Activated CD8-positive, alpha-beta memory T cell treated with anti-CD3 and anti-CD28 coated beads, Interleukin-2, amount 50 U/mL, for 48 hours (primary cell): ENCODE data around the gene GSTA1.
"Not testable (repeated sequence)": the region's sequence is repeated elsewhere in the genome, so short reads cannot be mapped to it uniquely, and the experiment has no call there.

ENCODE experiments used
- DNase-seq: peaks from one replicate; pipeline ENCODE4 v3.0.0-alpha.2; 2020

GSTA1 gene

DNA sequence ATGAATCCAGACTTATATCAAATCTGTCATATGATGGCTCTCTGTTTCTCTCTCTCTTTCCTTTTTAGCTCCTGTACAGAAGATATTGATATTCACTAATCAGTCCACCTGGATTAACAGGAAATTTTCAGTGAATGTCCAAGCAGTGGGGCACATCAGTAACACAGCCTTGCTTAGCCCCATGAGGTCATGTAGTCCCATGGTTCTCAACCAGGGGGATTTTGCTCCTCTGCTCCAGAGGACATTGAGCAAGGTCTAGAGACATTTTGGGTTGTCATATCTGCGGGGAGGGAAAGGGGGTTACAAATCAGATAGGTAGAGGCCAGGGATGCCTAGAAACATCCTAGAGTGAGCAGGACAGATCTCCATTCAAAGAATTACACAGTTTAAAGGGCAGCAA lies 810 bp downstream of the GSTA1 start:
- DNase-seq: no peak

DNA sequence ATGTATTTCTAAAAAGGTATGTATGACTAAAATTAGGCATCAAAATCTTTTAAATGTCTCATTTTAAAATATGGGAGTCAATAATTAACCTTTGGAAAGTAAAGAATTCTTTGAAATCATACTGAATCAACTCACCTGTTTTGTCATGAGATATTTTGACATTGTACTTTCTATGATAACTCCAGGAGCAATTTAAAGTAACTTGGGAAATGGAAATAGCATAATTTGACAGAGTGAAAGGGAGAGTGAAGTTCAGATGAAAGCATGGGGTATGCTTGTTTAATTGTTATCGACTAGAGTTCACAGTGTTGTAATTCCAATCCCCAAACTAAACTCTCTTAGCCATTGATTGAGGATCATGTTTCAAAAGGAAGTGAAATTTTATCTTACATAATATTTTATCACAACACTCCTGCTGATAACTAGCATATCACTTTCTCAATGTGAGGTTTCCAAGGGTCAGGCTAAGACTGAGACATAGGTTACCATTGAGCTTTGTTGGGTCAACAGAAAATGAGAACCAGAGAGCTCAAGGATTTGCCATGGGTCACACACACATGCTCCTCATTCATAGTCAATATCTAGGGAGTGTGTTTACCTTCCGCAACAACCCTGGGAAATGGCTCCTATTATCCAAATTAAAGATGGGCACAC lies 2.3 kb downstream of the GSTA1 start:
- no peak for DNase-seq

DNA sequence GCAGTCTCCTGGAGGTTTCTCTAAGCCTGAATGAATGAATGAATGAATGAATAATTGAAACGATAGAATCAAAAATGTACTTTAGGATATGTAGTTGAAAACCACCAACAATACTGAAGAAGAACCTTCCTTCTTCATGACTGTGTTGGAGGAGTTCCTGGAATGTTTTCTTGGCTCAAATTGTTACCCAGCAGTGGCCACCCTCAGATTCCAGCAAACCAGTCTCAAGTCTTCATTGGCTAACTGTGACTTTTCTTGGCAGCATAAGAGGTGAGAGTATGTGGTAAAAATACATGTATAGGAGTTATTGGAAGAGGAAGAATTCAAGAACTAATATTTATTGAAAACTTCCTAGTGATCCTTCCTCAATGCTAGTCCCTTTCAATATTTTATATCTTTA lies 4.3 kb downstream of the GSTA1 start:
- not testable (repeated sequence) for DNase-seq

DNA sequence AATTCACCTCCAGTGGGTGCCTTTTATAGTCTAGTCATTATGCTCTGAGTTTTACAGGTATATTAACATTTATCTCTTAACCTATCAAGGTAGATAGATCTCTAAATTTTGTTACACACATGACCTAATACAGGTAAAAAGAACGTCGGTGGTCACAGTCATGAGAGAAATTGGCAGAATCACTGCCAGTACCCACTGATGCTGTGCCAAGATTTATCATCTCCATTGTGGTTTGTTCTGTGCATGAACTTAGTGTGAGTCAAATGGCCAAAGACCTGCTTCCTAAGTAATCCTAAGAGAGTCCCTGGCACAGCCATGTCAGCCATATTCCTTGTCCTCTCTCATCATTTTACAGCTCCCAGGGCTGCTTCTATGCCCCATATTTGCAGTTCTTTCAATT lies 9.2 kb downstream of the GSTA1 start:
- not testable (repeated sequence) for DNase-seq

DNA sequence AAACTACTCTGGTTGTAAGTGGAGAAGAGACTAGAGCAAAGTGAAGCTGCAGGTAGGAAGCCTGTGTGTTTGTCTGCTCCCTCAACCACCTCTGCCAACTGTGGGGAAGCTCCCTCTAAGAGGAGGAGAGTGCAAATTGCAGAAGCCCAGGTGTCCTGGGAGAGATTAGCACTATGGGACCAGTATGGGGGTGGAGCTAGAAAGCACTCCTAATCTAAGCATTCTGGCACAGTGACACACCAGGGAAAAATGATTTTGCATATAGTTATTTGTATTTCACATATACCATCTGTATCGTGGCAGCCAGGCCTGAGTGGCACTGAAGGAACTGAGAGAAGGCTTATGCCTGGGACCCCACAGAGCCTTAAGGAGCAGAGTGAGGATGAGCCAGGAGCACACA lies 12.8 kb downstream of the GSTA1 start:
- DNase-seq: no peak

DNA sequence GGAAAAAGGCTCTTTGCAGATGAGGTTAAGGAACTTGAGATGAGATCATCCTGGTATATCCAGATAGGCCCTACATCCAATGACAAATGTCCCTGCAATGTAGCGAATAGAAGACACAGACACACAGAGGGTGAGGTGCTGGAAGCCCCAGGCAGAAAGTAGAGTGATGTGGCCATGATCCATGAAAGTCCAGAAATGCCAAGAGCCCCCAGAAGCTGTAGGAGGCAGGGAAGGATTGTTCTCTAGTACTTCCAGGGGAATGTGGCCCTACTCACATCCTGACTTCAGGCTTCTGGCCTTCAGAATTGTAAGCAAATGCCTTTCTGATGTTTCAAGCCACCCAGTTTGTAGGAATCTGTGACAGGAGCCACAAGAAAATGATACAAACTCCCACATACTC lies 14.0 kb downstream of the GSTA1 start:
- DNase-seq: not testable (repeated sequence)

DNA sequence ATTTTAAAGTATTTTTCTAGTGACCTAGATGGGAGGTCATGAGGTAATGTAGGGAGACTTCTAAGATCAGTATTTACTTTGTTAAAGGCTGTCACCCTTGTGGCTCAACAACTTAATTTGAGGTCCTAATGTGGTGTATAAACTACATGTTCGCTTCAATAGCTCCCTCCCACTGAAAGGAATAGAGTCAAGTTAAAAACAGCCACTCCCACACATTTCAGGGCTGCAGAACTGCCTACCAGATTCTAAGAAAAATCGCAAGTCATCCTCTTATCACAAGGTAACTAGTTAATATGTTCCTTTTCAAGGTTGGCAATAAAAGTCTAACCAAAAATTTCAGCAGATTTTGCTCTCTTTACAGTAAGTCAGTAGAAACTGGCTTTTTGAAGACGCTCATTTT lies 15.1 kb downstream of the GSTA1 start:
- DNase-seq: no peak

DNA sequence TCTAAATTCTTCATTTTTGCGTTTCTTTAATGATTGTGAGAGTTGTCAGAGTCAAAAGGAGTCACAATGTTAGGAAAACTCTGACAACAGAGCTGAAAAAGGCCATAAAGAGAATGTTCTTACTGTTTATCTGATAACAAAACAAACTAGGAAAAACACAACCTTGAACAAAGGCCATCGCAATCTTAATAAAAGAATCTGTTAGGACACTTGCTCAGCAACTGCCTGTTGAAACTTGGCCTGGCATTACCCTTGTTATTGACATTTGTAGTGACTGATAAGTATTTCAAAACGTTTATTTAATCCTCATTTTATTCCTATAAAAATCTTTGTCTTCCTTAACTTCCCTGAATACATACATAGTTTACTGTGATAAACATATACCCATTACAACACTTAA lies 15.7 kb downstream of the GSTA1 start:
- DNase-seq: no peak

DNA sequence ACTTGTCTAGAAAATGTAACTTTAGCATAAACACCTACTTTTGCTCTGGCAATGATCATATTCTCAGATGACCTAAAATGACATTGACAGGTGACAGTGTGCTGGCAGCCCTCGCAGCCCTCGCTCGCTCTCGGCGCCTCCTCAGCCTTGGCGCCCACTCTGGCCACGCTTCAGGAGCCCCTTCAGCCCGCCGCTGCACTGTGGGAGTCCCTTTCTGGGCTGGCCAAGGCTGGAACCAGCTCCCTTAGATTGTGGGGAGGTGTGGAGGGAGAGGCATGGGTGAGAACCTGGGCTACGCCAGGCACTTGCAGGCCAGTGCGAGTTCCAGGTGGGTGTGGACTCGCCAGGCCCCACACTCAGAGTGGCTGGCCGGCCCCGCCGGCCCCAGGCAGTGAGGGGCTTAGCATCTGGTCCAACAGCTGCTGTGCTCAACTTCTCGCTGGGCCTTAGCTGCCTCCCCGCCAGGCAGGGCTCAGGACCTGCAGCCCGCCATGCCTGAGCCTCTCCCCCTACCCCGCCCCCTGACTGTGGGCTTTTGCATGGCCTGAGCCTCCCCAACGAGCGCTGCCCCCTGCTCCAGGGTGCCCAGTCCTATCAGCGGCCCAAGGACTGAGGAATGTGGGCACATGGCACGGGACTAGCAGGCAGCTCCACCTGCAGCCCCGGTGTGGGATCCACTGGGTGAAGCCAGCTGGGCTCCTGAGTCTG lies 17.2 kb downstream of the GSTA1 start:
- DNase-seq: no peak

DNA sequence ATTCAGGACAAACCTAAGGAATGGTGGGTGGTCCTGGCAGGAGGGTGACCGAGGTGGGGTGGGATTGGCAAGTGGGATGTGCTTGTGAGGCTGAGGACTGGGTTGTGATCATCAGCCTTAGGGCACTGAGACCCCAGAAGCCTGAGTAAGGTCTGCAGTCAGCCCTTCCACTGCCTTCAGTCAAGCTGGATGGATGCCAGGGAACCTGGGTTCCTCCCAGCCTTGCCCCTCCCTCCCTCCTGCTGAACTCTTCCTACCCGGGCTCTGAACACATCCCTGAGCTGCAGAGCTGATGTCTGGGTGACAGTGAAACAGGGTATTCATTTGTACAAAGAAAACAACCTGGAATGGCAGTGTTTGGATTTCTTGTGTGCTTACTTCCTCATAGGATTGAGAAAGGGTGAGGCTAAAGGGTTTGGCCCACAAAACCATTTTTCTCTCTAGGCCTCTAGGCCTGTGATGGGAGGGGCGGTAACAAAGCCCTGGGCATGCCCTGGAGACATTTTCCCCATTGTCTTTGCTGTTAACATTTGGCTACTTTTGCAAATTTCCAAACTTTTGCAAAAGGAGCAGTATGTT lies 20.8 kb downstream of the GSTA1 start:
- not testable (repeated sequence) for DNase-seq

DNA sequence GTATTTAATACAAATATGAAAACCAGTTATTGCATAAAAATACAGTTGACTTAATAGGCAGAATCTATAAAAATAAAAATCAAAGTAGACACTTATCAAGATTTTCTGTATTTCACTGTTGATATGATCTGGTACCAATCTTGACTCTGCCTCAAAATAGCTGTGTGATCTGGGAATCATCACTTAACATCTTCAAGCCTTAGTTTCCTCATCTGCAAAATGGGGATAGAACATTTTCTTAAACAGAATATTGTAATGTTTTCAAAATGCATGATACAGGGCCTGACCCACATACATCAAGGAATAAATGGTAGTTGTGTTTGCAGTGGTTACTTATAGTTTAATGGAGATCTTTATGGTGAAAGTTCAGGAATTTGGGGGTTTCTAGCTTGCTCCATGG lies 21.4 kb downstream of the GSTA1 start:
- DNase-seq: not testable (repeated sequence)

DNA sequence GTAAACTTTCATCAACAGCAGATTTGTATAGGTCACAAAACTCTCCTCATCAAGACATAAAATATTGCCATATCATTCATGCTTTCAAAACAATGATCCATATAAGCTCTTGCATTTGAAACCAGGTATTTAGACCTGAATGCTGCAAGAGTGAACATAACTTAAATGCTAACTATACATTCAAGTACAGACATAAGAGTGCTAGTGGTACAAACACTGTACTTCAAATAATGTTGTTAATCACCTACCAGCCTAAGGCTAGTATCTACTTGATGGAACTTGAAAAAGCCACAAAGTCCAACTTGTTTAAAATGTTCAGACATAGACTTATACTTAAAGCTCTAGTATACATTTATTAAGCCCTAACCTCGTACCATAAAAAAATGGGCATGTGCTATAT lies 24.4 kb downstream of the GSTA1 start:
- no peak for DNase-seq

DNA sequence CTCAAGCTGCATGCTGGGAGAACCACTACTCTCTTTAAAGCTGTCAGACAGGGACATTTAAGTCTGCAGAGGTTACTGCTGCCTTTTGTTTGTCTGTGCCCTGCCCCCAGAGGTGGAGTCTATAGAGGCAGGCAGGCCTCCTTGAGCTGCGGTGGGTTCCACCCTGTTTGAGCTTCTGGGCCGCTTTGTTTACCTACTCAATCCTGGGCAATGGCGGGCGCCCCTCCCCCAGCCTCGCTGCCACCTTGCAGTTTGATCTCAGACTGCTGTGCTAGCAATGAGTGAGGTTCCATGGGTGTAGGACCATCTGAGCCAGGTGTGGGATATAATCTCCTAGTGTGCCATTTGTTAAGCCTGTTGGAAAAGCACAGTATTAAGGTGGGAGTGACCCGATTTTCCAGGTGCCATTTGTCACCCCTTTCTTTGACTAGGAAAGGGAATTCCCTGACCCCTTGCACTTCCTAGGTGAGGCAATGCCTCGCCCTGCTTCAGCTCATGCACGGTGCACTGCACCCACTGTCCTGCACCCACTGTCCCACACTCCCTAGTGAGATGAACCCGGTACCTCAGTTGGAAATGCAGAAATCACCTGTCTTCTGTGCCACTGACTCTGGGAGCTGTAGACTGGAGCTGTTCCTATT lies 26.8 kb downstream of the GSTA1 start:
- not testable (repeated sequence) for DNase-seq

DNA sequence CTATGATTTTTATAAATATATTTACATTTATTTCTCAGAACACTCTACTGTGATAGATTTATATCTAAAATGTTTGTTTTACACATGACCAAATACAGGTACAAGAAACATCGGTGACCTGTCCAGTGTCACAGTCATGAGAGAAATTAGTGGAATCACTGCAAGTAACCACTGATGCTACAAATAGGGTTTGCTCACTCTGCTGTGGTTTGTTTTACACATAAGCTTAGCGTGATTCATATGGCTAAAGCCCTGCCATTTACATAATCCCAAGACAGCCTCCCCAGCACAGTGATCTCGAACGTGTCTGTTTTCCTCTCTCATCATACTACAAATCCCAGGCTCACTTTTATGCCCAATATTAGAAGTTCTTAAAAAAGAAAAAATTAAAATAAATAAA lies 34.2 kb downstream of the GSTA1 start:
- DNase-seq: not testable (repeated sequence)

DNA sequence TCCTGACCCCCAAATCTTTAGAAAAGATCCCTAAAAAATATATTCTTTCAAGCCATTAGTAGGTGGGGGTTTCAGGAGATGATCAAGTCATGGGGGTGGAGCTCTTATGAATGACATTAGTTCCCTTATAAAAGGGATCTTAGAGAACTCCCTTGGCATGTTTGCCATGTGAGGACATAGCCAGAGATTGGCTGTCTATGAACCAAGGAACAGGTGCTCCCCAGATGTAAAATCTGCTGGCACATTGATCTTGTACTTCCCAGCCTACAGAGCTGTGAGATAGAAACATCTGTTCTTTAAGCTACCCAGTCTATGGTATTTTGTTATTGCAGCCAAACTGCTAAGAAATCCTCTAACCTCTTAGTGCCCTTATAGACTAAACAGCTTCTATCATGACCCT lies 36.0 kb downstream of the GSTA1 start:
- DNase-seq: not testable (repeated sequence)

DNA sequence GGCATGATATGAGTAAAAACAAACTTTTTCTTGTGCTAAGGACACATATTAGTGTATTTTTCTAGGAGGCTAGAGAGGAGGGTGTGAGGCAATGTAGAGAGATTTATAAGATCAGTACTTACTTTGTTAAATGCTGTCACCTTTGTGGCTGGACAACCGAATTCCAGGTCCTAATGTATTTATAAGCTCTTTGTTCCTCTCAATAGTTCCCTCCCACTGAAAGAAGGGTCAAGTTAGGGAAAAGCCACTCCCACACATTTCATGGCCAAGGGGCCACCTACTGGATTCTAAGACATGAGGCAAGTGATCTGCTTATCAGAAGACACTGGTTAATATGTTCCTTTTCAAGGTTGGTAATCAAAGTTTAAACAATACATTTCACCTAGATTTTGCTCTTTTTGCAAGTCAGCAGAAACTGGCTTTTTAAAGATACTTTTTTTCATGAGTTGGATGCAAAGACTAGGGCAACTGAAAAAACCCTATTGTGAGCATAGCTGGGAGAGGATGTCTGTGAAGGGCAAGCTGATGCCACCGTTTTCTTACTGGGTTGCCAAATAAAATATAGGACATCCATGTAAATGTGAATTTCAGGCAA lies 40.2 kb downstream of the GSTA1 start, which contains the start of gene GSTA2:
TSS of gene GSTA2 (minus strand) at position 154 of the 595 bp plus-strand sequence. CDS start 5,528 bp downstream, outside the sequence.
- not testable (repeated sequence) for DNase-seq

DNA sequence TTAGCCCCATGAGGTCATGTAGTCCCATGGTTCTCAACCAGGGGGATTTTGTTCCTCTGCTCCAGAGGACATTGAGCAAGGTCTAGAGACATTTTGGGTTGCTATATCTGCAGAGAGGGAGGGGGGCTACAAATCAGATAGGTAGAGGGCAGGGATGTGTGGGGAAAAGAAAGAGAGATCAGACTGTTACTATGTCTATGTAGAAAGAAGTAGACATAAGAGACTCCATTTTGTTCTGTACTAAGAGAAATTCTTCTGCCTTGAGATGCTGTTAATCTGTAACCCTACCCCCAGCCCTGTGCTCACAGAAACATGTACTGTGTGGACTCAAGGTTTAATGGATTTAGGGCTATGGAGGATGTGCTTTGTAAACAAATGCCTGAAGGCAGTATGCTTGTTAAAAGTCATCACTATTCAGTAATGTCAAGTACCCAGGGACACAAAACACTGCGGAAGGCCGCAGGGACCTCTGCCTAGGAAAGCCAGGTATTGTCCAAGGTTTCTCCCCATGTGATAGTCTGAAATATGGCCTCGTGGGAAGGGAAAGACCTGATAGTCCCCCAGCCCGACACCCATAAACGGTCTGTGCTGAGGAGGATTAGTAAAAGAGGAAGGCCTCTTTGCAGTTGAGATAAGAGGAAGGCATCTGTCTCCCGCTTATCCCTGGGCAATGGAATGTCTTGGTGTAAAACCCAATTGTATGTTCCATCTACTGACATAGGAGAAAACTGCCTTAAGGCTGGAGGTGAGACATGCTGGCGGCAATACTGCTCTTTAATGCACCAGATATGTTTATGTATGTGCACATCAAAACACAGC lies 41.7 kb downstream of the GSTA1 start:
- DNase-seq: not testable (repeated sequence)

DNA sequence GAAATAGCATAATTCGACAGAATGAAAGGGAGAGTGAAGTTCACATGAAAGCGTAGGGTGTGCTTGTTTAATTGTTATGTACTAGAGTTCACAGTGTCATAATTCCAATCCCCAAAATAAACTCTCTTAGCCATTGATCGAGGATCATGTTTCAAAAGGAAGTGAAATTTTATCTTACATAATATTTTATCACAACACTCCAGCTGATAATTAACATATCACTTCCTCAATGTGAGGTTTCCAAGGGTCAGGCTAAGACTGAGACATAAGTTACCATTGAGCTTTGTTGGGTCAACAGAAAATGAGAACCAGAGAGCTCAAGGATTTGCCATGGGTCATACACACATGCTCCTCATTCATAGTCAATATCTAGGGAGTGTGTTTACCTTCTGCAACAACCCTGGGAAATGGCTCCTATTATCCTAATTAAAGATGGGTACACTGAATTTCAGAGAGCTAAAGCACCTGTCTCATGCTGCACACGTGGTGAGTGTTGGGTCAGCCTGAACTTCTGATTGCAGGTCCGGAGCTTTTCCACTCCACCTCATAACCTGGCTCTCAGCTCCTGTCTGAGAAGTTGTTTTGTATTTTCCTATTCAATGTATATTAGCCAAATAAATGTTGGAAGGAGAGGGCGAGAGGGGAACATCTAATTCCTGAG lies 43.4 kb downstream of the GSTA1 start:
- no peak for DNase-seq

DNA sequence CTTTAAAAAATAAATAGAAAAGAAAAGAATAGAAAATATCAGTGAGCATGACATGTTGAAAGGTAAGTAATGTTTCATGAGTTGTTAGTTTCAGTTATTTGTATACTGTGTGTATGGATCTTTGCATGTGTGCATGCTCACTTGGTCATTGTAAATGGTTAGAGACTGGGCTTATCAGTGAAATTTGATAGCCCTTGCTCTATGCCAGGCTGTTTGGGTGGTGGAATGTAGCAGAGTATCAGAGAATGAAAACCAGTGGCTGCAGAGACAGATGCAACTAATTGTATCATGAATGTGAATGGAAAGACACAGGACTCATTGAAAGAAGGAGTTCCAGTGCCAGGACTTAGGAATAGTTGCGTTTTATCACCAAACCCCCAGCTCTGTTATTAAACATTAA lies 44.5 kb downstream of the GSTA1 start:
- DNase-seq: no peak

DNA sequence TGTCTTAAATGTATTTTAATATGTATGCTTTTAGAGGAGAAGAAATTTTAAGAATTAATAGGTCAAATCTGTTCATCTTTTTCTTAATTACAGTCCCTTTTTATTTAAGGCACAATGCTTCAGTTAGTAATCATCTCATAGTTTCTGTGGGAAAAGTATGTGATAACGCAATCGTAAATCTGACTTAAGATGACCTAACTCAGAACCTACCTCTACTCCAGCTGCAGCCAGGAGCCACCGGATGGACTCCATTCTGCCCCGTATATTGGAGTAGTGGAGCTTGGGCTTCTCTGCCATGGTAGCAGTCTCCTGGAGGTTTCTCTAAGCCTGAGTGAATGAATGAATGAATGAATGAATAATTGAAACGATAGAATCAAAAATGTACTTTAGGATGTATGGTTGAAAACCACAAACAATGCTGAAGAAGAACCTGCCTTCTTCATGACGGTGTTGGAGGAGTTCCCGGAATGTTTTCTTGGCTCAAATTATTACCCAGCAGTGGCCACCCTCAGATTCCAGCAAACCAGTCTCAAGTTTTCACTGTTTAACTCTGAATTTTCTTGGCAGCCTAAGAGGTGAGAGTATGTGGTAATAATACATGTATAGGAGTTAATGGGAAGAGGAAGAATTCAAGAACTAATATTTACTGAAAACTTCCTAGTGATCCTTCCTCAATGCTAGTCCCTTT lies 45.8 kb downstream of the GSTA1 start:
- DNase-seq: not testable (repeated sequence)

DNA sequence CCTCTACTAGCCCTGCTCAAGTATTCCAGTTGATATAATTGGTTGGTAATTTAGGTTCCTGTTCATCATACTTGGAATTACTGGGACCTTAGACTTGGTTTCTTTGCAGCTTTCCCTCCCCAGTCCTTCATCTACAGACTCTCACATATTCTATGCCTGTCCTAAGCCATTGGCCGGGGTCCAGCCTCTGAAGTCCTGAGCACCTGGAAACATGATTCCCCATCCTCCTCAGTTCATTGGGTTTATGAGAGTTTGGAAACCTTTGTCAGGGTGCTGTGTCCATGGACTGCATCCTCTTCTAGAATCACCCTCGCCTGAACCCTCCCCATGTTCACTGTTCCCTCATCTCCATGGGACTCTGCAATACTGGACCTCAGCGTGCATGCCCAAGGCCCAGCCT lies 49.2 kb downstream of the GSTA1 start:
- no peak for DNase-seq
